ENCODE data around the gene SEC61G. TPM values are rescaled to one million over a fixed set of nuclear protein-coding genes. Genes with fewer than 3 reads are reported as not detected.

Gene SEC61G
- total RNA-seq, 1 experiment from 2014 or later = 176 TPM

DNA sequence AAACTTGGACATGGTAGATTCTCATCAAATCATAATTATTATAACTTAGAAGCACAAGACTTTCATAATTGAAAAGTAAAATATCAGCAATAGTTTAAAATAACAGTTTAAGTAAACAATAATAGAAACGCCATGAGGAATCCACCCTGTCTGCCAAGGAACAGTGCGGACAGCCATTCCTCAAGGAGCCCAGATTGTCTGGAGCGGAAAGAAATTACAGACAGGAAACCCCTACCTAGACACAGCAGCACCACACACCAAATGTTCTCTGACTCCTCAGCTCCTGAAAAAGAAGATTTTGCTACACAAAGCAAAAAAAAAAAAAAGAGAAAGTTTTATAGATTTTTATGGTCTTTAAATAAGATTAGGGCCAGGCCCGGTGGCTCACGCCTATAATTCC is 21.5 kb upstream of the SEC61G start:
- no peaks in the 10 kb centered on the region for H4K20me1 ChIP-seq (ENCODE audit: control insufficient read depth, insufficient read depth, insufficient read length)
- no peak overlapping the region for H4K91ac ChIP-seq (ENCODE audit: insufficient read length, low read depth, low read length)
- no peaks in the 10 kb centered on the region for H3K79me2 ChIP-seq (ENCODE audit: insufficient read depth, low read length)
- H3K27ac ChIP-seq (ENCODE audit: insufficient read length, low read depth, low read length) = no peak overlapping the region
- no peak overlapping the region for H2AFZ ChIP-seq (ENCODE audit: low read length)
- no peak overlapping the region for H2BK12ac ChIP-seq (ENCODE audit: insufficient read length, low read depth, low read length)
- no peak overlapping the region for H2BK5ac ChIP-seq (ENCODE audit: insufficient read length, low read length)
- Mint-ChIP-seq H3K4me3 (no peak overlapping the region), H3K4me1 (peaks cover 24 to 26% of the 10 kb centered on the region in 2 experiments), H3K27me3 (ENCODE audit: low read depth) (peaks cover 18% of the 10 kb centered on the region), H3K9me3 (peaks cover 15 to 17% of the 10 kb centered on the region in 2 experiments), H3K36me3 (ENCODE audit: insufficient read depth in 1 of 3, low read depth in 3 of 3) (peaks cover 4 to 21% (median 14%) of the 10 kb centered on the region in 3 experiments), H3K27ac (no peak overlapping the region)
- H3K9ac ChIP-seq (ENCODE audit: extremely low read depth, insufficient read length, low read length) = no peak overlapping the region
- H2AK5ac ChIP-seq (ENCODE audit: insufficient read length, low read length) = no peak overlapping the region
- TF ChIP-seq, protein P1, sequence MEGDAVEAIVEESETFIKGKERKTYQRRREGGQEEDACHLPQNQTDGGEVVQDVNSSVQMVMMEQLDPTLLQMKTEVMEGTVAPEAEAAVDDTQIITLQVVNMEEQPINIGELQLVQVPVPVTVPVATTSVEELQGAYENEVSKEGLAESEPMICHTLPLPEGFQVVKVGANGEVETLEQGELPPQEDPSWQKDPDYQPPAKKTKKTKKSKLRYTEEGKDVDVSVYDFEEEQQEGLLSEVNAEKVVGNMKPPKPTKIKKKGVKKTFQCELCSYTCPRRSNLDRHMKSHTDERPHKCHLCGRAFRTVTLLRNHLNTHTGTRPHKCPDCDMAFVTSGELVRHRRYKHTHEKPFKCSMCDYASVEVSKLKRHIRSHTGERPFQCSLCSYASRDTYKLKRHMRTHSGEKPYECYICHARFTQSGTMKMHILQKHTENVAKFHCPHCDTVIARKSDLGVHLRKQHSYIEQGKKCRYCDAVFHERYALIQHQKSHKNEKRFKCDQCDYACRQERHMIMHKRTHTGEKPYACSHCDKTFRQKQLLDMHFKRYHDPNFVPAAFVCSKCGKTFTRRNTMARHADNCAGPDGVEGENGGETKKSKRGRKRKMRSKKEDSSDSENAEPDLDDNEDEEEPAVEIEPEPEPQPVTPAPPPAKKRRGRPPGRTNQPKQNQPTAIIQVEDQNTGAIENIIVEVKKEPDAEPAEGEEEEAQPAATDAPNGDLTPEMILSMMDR (conservative IDR thresholded peaks at IDR 0.05) = no peak
- no peak overlapping the region for H3K14ac ChIP-seq (ENCODE audit: insufficient read depth, low read length)
- no peak overlapping the region for H2BK15ac ChIP-seq (ENCODE audit: low read depth, low read length)
- H3K27me3 ChIP-seq (ENCODE audit: insufficient read depth, low read length) = no peaks in the 10 kb centered on the region
- H3K56ac ChIP-seq (ENCODE audit: insufficient read length, low read depth, low read length) = no peak overlapping the region
- H3T11ph ChIP-seq (ENCODE audit: low read length) = no peak overlapping the region
- no peak overlapping the region for H3K18ac ChIP-seq (ENCODE audit: insufficient read length, low read depth, low read length)
- H3K23me2 ChIP-seq (ENCODE audit: insufficient read length, low read depth, low read length, poor library complexity, severe bottlenecking) = no peaks in the 10 kb centered on the region
- no peak overlapping the region for H3K4me2 ChIP-seq (ENCODE audit: insufficient read depth, insufficient read length, low read length)
- no peak overlapping the region for H4K5ac ChIP-seq (ENCODE audit: insufficient read length, low read depth, low read length)
- DNase-seq = no peak
- no peak overlapping the region for H2BK20ac ChIP-seq (ENCODE audit: low read depth, low read length, poor library complexity, severe bottlenecking)
- no CpG with 5 or more reads among the region's 5 CpGs for WGBS (ENCODE audit: extremely low coverage, insufficient read length, low lambda C conversion rate)
- no peak overlapping the region for H2BK120ac ChIP-seq (ENCODE audit: low read depth, low read length, poor library complexity, severe bottlenecking)
- peaks cover 2% of the 10 kb centered on the region for H3K9me3 ChIP-seq (ENCODE audit: control insufficient read depth, low read depth, low read length)
- H3K23ac ChIP-seq (ENCODE audit: insufficient read length, low read depth, low read length) = no peak overlapping the region
- H3K4ac ChIP-seq (ENCODE audit: low read depth, low read length) = no peak overlapping the region
- peaks cover 14% of the 10 kb centered on the region; the same call in 1 of the 2 replicates for H3K4me1 ChIP-seq (ENCODE audit: insufficient read depth, low read length)
- H4K8ac ChIP-seq (replicated peaks; ENCODE audit: insufficient read length, low read depth, low read length) = no peak overlapping the region
- H3K79me1 ChIP-seq (ENCODE audit: insufficient read depth, low read depth, low read length, poor library complexity, severe bottlenecking) = no peaks in the 10 kb centered on the region
